ENCODE results near the gene CGN. TPM values are rescaled to one million over a fixed set of nuclear protein-coding genes. Genes with fewer than 3 reads are reported as not detected.

The CGN gene
- total and polyA plus RNA-seq, 2 of the 13 experiments (the other 11 are each of a cell fraction or from before 2014, with no cell fraction given), result 0.75 to 0.81 TPM

- TF ChIP-seq BRF2 (CRISPR knock-in tag; IDR thresholded peaks at IDR 0.05) (0 out of 2 replicates have a peak, but pooled peaks have one; percentile 36), PHB2 (IDR thresholded peaks at IDR 0.05; ENCODE audit: partially characterized antibody) (no peak), TBX3 (IDR thresholded peaks at IDR 0.05; ENCODE audit: borderline replicate concordance) (no peak), SP4 (CRISPR knock-in tag; IDR thresholded peaks at IDR 0.05) (peak; percentile 93), PTBP1 (IDR thresholded peaks at IDR 0.05; ENCODE audit: low read depth, low read length, poor library complexity, severe bottlenecking) (no peak), ZNF20 (CRISPR knock-in tag; IDR thresholded peaks at IDR 0.05) (no peak), ZNF251 (CRISPR knock-in tag; IDR thresholded peaks at IDR 0.05) (no peak), ZBTB43 (CRISPR knock-in tag; conservative IDR thresholded peaks at IDR 0.05) (0 out of 2 replicates have a peak, but pooled peaks have one; percentile 19), MTA1 (CRISPR knock-in tag; IDR thresholded peaks at IDR 0.05; ENCODE audit: borderline replicate concordance) (no peak), YEATS2 (CRISPR knock-in tag; IDR thresholded peaks at IDR 0.05; ENCODE audit: borderline replicate concordance) (peak; percentile 14; the same call in 1 of the 2 replicates), MXD3 (CRISPR knock-in tag; IDR thresholded peaks at IDR 0.05) (peak; percentile 73), EP300 (IDR thresholded peaks at IDR 0.05; ENCODE audit: low read depth in 2 of 2, low read length in 2 of 2) (no peak), EP300 (CRISPR knock-in tag; IDR thresholded peaks at IDR 0.05; ENCODE audit: borderline replicate concordance) (no peak), ZNF383 (CRISPR knock-in tag; IDR thresholded peaks at IDR 0.05; ENCODE audit: borderline replicate concordance) (no peak), PHF8 (CRISPR knock-in tag; IDR thresholded peaks at IDR 0.05) (peak; percentile 81), ZNF563 (CRISPR knock-in tag; IDR thresholded peaks at IDR 0.05) (peak; percentile 34; the same call in 1 of the 2 replicates), ZNF891 (CRISPR knock-in tag; IDR thresholded peaks at IDR 0.05) (peak; percentile 62; the same call in 1 of the 2 replicates)
- TF ChIP-seq, protein P1, sequence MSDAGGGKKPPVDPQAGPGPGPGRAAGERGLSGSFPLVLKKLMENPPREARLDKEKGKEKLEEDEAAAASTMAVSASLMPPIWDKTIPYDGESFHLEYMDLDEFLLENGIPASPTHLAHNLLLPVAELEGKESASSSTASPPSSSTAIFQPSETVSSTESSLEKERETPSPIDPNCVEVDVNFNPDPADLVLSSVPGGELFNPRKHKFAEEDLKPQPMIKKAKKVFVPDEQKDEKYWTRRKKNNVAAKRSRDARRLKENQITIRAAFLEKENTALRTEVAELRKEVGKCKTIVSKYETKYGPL (CRISPR knock-in tag; IDR thresholded peaks at IDR 0.05), result peak; percentile 36; the same call in 1 of the 2 replicates
- TF ChIP-seq, protein P2, sequence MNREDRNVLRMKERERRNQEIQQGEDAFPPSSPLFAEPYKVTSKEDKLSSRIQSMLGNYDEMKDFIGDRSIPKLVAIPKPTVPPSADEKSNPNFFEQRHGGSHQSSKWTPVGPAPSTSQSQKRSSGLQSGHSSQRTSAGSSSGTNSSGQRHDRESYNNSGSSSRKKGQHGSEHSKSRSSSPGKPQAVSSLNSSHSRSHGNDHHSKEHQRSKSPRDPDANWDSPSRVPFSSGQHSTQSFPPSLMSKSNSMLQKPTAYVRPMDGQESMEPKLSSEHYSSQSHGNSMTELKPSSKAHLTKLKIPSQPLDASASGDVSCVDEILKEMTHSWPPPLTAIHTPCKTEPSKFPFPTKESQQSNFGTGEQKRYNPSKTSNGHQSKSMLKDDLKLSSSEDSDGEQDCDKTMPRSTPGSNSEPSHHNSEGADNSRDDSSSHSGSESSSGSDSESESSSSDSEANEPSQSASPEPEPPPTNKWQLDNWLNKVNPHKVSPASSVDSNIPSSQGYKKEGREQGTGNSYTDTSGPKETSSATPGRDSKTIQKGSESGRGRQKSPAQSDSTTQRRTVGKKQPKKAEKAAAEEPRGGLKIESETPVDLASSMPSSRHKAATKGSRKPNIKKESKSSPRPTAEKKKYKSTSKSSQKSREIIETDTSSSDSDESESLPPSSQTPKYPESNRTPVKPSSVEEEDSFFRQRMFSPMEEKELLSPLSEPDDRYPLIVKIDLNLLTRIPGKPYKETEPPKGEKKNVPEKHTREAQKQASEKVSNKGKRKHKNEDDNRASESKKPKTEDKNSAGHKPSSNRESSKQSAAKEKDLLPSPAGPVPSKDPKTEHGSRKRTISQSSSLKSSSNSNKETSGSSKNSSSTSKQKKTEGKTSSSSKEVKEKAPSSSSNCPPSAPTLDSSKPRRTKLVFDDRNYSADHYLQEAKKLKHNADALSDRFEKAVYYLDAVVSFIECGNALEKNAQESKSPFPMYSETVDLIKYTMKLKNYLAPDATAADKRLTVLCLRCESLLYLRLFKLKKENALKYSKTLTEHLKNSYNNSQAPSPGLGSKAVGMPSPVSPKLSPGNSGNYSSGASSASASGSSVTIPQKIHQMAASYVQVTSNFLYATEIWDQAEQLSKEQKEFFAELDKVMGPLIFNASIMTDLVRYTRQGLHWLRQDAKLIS (CRISPR knock-in tag; IDR thresholded peaks at IDR 0.05), result 0 out of 2 replicates have a peak, but pooled peaks have one; percentile 61
These were observed 29.1 kb downstream of the CGN start, which contains the start of gene TUFT1 (continued) for GRCh38 chr1:151540021-151540981.
